Endothelial cell of umbilical vein (primary cell): ENCODE data around the gene MYOG. TPM values are rescaled to one million over a fixed set of nuclear protein-coding genes. Genes with fewer than 3 reads are reported as not detected.

ENCODE experiments used
- BruUV-seq: library from RNA; stranded (reverse); fragments of 400-500 nt; replicated peaks from 2 replicates; lab custom pipeline; 2021; lab: Mats Ljungman, UMichigan
- CTCF ChIA-PET: fragments of 300-600, 350-600 bp; sonication (Branson Sonifier 250); formaldehyde crosslinking; loops from one replicate; lab custom pipeline; 2021; ENCODE audit warnings: antibody characterized with exemption, inconsistent platforms; lab: Charles Lee
- POLR2A ChIA-PET: fragments of 300-600, 350-600 bp; sonication (Branson Sonifier 250); formaldehyde crosslinking; loops from one replicate; lab custom pipeline; 2021; ENCODE audit warnings: antibody characterized with exemption, inconsistent platforms; lab: Charles Lee
- DNase-seq: peaks from one replicate; pipeline ENCODE4 v3.0.0-alpha.2; 2011; ENCODE audit warnings: low read depth, low spot score
- FAIRE-seq: peaks from 2 replicates; lab custom pipeline; 2011; peaks lifted over from hg19 to GRCh38; lab: Jason Lieb, UNC
- H2AFZ ChIP-seq: 2 replicates; pipeline ENCODE4 v1.6.0; 2012; ENCODE audit warnings: low read depth, low read length, control low read depth, inconsistent platforms
- H3K27ac ChIP-seq: 2 replicates; pipeline ENCODE4 v1.5.1; 2011; ENCODE audit warnings: low read depth, mild to moderate bottlenecking, control low read depth, low read length, moderate library complexity; ENCODE audit not compliant: insufficient read depth
- H3K27me3 ChIP-seq, 2 experiments: 2 replicates each; pipeline versions ENCODE4 v1.6.0 to v1.6.1; 2011; ENCODE audit warnings: low read length in 2 of 2, mixed read lengths in 1 of 2; ENCODE audit not compliant: control insufficient read depth in 2 of 2, insufficient read depth in 2 of 2
- H3K36me3 ChIP-seq, 2 experiments: 2 replicates in 1 of 2; 3 replicates in 1 of 2; pipeline ENCODE4 v1.5.1; 2011; ENCODE audit warnings: low read length in 2 of 2, mild to moderate bottlenecking in 1 of 2, moderate library complexity in 1 of 2; ENCODE audit not compliant: control insufficient read depth in 2 of 2, insufficient read depth in 2 of 2; ENCODE audit errors: extremely low read depth in 1 of 2
- H3K4me1 ChIP-seq: 3 replicates; pipeline ENCODE4 v1.5.1; 2011; ENCODE audit warnings: mild to moderate bottlenecking, low read length; ENCODE audit not compliant: control insufficient read depth, insufficient read depth; ENCODE audit errors: extremely low read depth
- H3K4me2 ChIP-seq: 2 replicates; pipeline ENCODE4 v1.6.1; 2011; ENCODE audit warnings: low read length, control low read depth, mixed read lengths; ENCODE audit not compliant: insufficient read depth
- H3K4me3 ChIP-seq, 3 experiments: fragments of 200-600 bp in 1 of 3; sonication (generic), shearing (Covaris generic) in 1 of 3; replicated peaks in 1 of 3; 2 replicates each; pipeline ENCODE4 v1.5.1; 2011 to 2016; ENCODE audit warnings: control low read depth in 3 of 3, low read length in 3 of 3, mild to moderate bottlenecking in 2 of 3, inconsistent platforms in 1 of 3, low read depth in 1 of 3, moderate library complexity in 1 of 3; ENCODE audit not compliant: insufficient read depth in 1 of 3
- H3K79me2 ChIP-seq: 2 replicates; pipeline ENCODE4 v1.6.0; 2012; ENCODE audit warnings: low read length, inconsistent platforms; ENCODE audit not compliant: control insufficient read depth, insufficient read depth
- H3K9ac ChIP-seq: replicated peaks from 2 replicates; pipeline ENCODE3; 2011; ENCODE audit warnings: low read length, control low read depth; ENCODE audit not compliant: insufficient read depth; ENCODE audit errors: extremely low read depth
- H3K9me1 ChIP-seq: replicated peaks from 3 replicates; pipeline ENCODE4 v1.6.0; 2011; ENCODE audit warnings: mild to moderate bottlenecking, low read length; ENCODE audit not compliant: control insufficient read depth, insufficient read depth; ENCODE audit errors: extremely low read depth
- H3K9me3 ChIP-seq: replicated peaks from 2 replicates; pipeline ENCODE4 v1.5.1; 2012; ENCODE audit warnings: low read length, inconsistent platforms; ENCODE audit not compliant: control insufficient read depth, insufficient read depth
- H4K20me1 ChIP-seq: replicated peaks from 2 replicates; pipeline ENCODE3; 2011; ENCODE audit warnings: mild to moderate bottlenecking, low read length; ENCODE audit not compliant: control insufficient read depth, insufficient read depth; ENCODE audit errors: extremely low read depth
- CTCF ChIP-seq, 2 donors: IDR thresholded peaks; 1 replicate in 1 of 2; 2 replicates in 1 of 2; pipeline ENCODE4 v1.5.1; 2011; ENCODE audit warnings: low read length in 2 of 2, mild to moderate bottlenecking in 2 of 2, moderate library complexity in 2 of 2, control low read depth in 1 of 2, inconsistent platforms in 1 of 2, low read depth in 1 of 2; ENCODE audit not compliant: insufficient read depth in 1 of 2; ENCODE audit errors: extremely low read depth in 1 of 2
- EZH2 ChIP-seq: IDR thresholded peaks from 2 replicates; pipeline ENCODE4 v1.6.1; 2012; ENCODE audit warnings: borderline replicate concordance, low read depth, mild to moderate bottlenecking, moderate library complexity, low read length, inconsistent platforms; ENCODE audit not compliant: severe bottlenecking
- FOS ChIP-seq: IDR thresholded peaks from 2 replicates; pipeline ENCODE4 v1.6.1; 2011; ENCODE audit warnings: mild to moderate bottlenecking, low read length, moderate library complexity, borderline replicate concordance; ENCODE audit not compliant: insufficient read depth
- GATA2 ChIP-seq: IDR thresholded peaks from 2 replicates; pipeline ENCODE4 v1.7.0; 2011; ENCODE audit warnings: low read depth, mild to moderate bottlenecking, moderate library complexity, mixed read lengths, low read length; ENCODE audit not compliant: insufficient read length, insufficient read depth
- JUN ChIP-seq: IDR thresholded peaks from 2 replicates; pipeline ENCODE4 v1.6.1; 2011; ENCODE audit warnings: borderline replicate concordance, low read depth; ENCODE audit not compliant: insufficient read length, insufficient read depth
- MYC ChIP-seq: IDR thresholded peaks from one replicate; pipeline ENCODE4 v1.6.1; 2011; ENCODE audit warnings: mild to moderate bottlenecking, low read depth, low read length
- POLR2A ChIP-seq: IDR thresholded peaks from 2 replicates; pipeline ENCODE4 v1.6.1; 2012; ENCODE audit warnings: low read depth, mild to moderate bottlenecking, control low read depth, low read length
- POLR2AphosphoS5 ChIP-seq: IDR thresholded peaks from 2 replicates; pipeline ENCODE4 v1.6.1; 2012; ENCODE audit warnings: low read depth, mild to moderate bottlenecking, control low read depth, low read length, moderate library complexity; ENCODE audit not compliant: insufficient read depth
- dilution Hi-C: fragments of 300-500 bp; cut with MboI; formaldehyde crosslinking; loops from one replicate; pipeline ENCODE4 v1.15.0; 2019; ENCODE audit warnings: low sequenced_read_pairs; ENCODE audit not compliant: extremely low pct_ligation_motif_present
- intact Hi-C: fragments of 100-400 bp; cut with micrococcal nuclease; formaldehyde crosslinking; loops from one replicate; pipeline ENCODE4 v1.10.0; 2022
- polyA plus RNA-seq, 4 experiments: library from polyadenylated mRNA; depleted of rRNA in 3 of 4; stranded (reverse) in 3 of 4; unstranded in 1 of 4; fragments of >200 nt; gene quantifications; 2 replicates each; pipeline versions ENCODE4 v1.2.1 to v1.2.3, GENCODE V29; 2011 to 2012; ENCODE audit warnings: missing spikeins in 1 of 4
- total RNA-seq: library from RNA; stranded (reverse); gene quantifications from 2 replicates; pipeline ENCODE4 v1.2.3, GENCODE V29; 2021
- TF ChIP-seq, protein P1 (sequence below): IDR thresholded peaks from 2 replicates; pipeline ENCODE4 v1.6.1; 2011; ENCODE audit not compliant: insufficient read depth, insufficient read length

Gene MYOG
- total and polyA plus RNA-seq, 2 donors (not counting 3 experiments of a cell fraction or from before 2014, with no cell fraction given), result not detected

DNA sequence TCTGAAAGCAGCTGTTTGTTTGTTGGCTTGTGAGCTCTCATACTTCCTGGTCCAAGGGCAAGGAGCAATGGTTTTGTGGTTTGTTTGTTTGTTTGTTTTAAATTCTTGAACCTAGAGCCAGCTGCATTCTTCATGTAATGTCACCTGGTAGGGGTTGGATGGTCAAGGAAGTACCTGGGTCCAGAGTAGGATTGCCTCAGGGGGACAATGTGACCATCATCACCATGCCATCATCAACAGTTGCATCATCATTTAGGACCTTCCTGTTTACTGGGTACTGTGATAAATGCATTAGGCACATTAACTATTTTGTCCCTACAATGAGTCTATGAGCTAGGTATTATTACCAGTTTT is 14.7 kb upstream of the MYOG start:
- Histone ChIP-seq H4K20me1 (no peaks in the 10 kb centered on the region), H3K4me1 (no peaks in the 10 kb centered on the region), H3K27me3 (peaks cover 2 to 24% of the 10 kb centered on the region in 2 experiments), H3K79me2 (no peaks in the 10 kb centered on the region), H3K36me3 (no peaks in the 10 kb centered on the region), H3K9me1 (no peaks in the 10 kb centered on the region), H3K27ac (no peak overlapping the region), H3K9me3 (no peaks in the 10 kb centered on the region), H3K4me2 (no peak overlapping the region), H2AFZ (no peak overlapping the region), H3K4me3 (no peak overlapping the region), H3K9ac (no peak overlapping the region)
- intact Hi-C loops (no loop called here), dilution Hi-C loops (no loop called here)
- DNase-seq, result no peak
- CTCF ChIA-PET, result interaction anchor here (0.7 to 1.6 kb wide), 2 partner anchors 17 to 167 kb away, joined by 3 to 4 read pairs; no protein-coding TSS in a partner anchor
- peak; percentile 21 for FAIRE-seq
- POLR2A ChIA-PET, result no interaction called here
- BruUV-seq, result no TSS peak
- TF ChIP-seq EZH2, result no peak
- no peak for TF ChIP-seq CTCF (IDR thresholded peaks at IDR 0.05; ENCODE audit: extremely low read depth in 1 of 2, insufficient read depth in 1 of 2, low read depth in 1 of 2, low read length in 2 of 2)
- no peak for TF ChIP-seq POLR2AphosphoS5
- no peak for TF ChIP-seq POLR2A
- TF ChIP-seq, protein P1, sequence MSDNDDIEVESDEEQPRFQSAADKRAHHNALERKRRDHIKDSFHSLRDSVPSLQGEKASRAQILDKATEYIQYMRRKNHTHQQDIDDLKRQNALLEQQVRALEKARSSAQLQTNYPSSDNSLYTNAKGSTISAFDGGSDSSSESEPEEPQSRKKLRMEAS, result no peak
- TF ChIP-seq FOS, result no peak
- TF ChIP-seq GATA2, result no peak
- no peak for TF ChIP-seq JUN
- TF ChIP-seq MYC, result no peak
